Thyroid gland (tissue), 4 donors: ENCODE results near the gene OPRM1.

Source experiments
- POLR2A ChIP-seq, 2 donors: fragments of 450-650 bp; IDR thresholded peaks; one replicate each; pipeline ENCODE4 v1.6.1; 2017; ENCODE audit warnings: antibody characterized with exemption in 2 of 2, mild to moderate bottlenecking in 2 of 2, moderate library complexity in 1 of 2
- TF ChIP-seq, protein P1 (sequence below), 6 experiments: fragments of 200-600 bp in 3 of 6; fragments of 450-650 bp in 3 of 6; sonication (generic) in 3 of 6; IDR thresholded peaks; one replicate each; pipeline ENCODE4 v1.5.1; 2016 to 2019; ENCODE audit warnings: antibody characterized with exemption in 6 of 6, mild to moderate bottlenecking in 2 of 6, inconsistent platforms in 1 of 6, moderate library complexity in 1 of 6

DNA sequence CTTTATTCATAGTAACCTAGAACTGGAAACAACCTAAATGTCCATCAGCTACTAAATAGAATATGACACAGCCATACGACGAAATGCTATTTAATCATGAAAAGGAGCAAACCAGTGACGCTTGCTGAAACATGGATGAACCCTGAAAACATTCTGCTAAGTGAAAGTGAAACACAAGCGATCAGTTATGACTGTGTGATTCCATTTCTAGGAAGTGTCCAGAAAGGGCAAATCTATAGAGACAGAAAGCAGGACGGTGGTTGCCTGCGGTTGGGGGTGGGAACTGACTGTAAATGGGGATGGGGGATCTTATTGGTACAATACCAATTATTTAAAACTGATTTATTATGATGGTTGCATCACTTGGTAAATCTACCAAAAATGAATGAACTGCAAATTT is 190.7 kb downstream of the OPRM1 start:
- TF ChIP-seq, protein P1, sequence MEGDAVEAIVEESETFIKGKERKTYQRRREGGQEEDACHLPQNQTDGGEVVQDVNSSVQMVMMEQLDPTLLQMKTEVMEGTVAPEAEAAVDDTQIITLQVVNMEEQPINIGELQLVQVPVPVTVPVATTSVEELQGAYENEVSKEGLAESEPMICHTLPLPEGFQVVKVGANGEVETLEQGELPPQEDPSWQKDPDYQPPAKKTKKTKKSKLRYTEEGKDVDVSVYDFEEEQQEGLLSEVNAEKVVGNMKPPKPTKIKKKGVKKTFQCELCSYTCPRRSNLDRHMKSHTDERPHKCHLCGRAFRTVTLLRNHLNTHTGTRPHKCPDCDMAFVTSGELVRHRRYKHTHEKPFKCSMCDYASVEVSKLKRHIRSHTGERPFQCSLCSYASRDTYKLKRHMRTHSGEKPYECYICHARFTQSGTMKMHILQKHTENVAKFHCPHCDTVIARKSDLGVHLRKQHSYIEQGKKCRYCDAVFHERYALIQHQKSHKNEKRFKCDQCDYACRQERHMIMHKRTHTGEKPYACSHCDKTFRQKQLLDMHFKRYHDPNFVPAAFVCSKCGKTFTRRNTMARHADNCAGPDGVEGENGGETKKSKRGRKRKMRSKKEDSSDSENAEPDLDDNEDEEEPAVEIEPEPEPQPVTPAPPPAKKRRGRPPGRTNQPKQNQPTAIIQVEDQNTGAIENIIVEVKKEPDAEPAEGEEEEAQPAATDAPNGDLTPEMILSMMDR (IDR thresholded peaks at IDR 0.05) = no peak
- no peak for TF ChIP-seq POLR2A (IDR thresholded peaks at IDR 0.05)
